K562 treated with DMSO at 1 percent for 48 hours (cell line): ENCODE results near the gene ORAI3. TPM values are rescaled to one million over a fixed set of nuclear protein-coding genes. Genes with fewer than 3 reads are reported as not detected.

ENCODE experiments used
- total RNA-seq: library from RNA; unstranded; fragments of 300-600 nt; gene quantifications from 2 replicates; pipeline ENCODE4 v1.2.3, GENCODE V29; 2022; ENCODE audit warnings: low replicate concordance; ENCODE audit errors: extremely low read depth

ORAI3 gene
- total RNA-seq = not detected in 2 replicates

GRCh38 chr16:30948667-30949649, at the start of gene ORAI3:
Gene ORAI3 (plus strand): TSS chr16:30949068. CDS start chr16:30949290, 222 bp downstream.

GRCh38 chr16:30923554-30924075, 25.3 kb upstream of the ORAI3 start, which contains the start of gene FBXL19:
Gene FBXL19 (plus strand): TSS chr16:30923572. CDS start chr16:30925755, 2,183 bp downstream.

GRCh38 chr16:30957456-30958174, 8.7 kb downstream of the ORAI3 start, which contains the start of gene SETD1A:
Gene SETD1A (plus strand): TSS chr16:30957754. CDS start chr16:30958732, 978 bp downstream.

GRCh38 chr16:30984669-30985400, 36.0 kb downstream of the ORAI3 start, which contains the start of gene HSD3B7:
Gene HSD3B7 (plus strand): TSS chr16:30985207. CDS start chr16:30985659, 452 bp downstream.

Other genes starting within 250 kb of the ORAI3 start
- not detected in 2 replicates for gene SRCAP, start 249.9 kb upstream of the ORAI3 start, total RNA-seq
- gene PHKG2, start 200.6 kb upstream of the ORAI3 start, total RNA-seq = not detected in 2 replicates
- not detected in 2 replicates for gene CFAP119, start 187.0 kb upstream of the ORAI3 start, total RNA-seq
- gene RNF40, start 186.7 kb upstream of the ORAI3 start, total RNA-seq = not detected in 2 replicates
- not detected in 2 replicates for gene ZNF629, start 161.9 kb upstream of the ORAI3 start, total RNA-seq
- not detected in 2 replicates for gene BCL7C, start 55.0 kb upstream of the ORAI3 start, total RNA-seq
- not detected in 2 replicates for gene CTF1, start 52.5 kb upstream of the ORAI3 start, total RNA-seq
- gene FBXL19, start 25.5 kb upstream of the ORAI3 start, total RNA-seq = not detected in 2 replicates
- not detected in 2 replicates for gene SETD1A, start 8.7 kb downstream of the ORAI3 start, total RNA-seq
- gene HSD3B7, start 36.1 kb downstream of the ORAI3 start, total RNA-seq = not detected in 2 replicates
- gene STX1B, start 61.6 kb downstream of the ORAI3 start, total RNA-seq = not detected in 2 replicates
- not detected in 2 replicates for gene STX4, start 84.5 kb downstream of the ORAI3 start, total RNA-seq
- gene ZNF668, start 125.2 kb downstream of the ORAI3 start, total RNA-seq = not detected in 2 replicates
- not detected in 2 replicates for gene ZNF646, start 125.4 kb downstream of the ORAI3 start, total RNA-seq
- gene PRSS53, start 139.9 kb downstream of the ORAI3 start, total RNA-seq = not detected in 2 replicates
- gene VKORC1, start 145.7 kb downstream of the ORAI3 start, total RNA-seq = not detected in 2 replicates
- gene BCKDK, start 159.3 kb downstream of the ORAI3 start, total RNA-seq = not detected in 2 replicates
- not detected in 2 replicates for gene KAT8, start 168.6 kb downstream of the ORAI3 start, total RNA-seq
- gene PRSS8, start 186.7 kb downstream of the ORAI3 start, total RNA-seq = not detected in 2 replicates
- gene PRSS36, start 201.0 kb downstream of the ORAI3 start, total RNA-seq = not detected in 2 replicates
- gene FUS, start 231.1 kb downstream of the ORAI3 start, total RNA-seq = not detected in 2 replicates